PFSK-1 (cell line): ENCODE results near the gene SMLR1.

ENCODE experiments used
- FOXP2 ChIP-seq: optimal IDR thresholded peaks from 2 replicates; pipeline ENCODE3; 2011; ENCODE audit warnings: borderline replicate concordance, control low read depth, inconsistent platforms; ENCODE audit not compliant: insufficient read depth; ENCODE audit errors: extremely low read length, extremely low read depth
- POLR2AphosphoS5 ChIP-seq: IDR thresholded peaks from 2 replicates; pipeline ENCODE4 v1.6.1; 2012; ENCODE audit warnings: low read depth, mild to moderate bottlenecking, control low read depth, low read length, moderate library complexity
- SIN3A ChIP-seq: IDR thresholded peaks from 2 replicates; pipeline ENCODE4 v1.6.1; 2012; ENCODE audit warnings: mild to moderate bottlenecking, low read length, moderate library complexity, borderline replicate concordance; ENCODE audit not compliant: insufficient read depth
- TAF1 ChIP-seq: IDR thresholded peaks from 2 replicates; pipeline ENCODE4 v1.6.1; 2012; ENCODE audit warnings: low read length, control low read depth, borderline replicate concordance; ENCODE audit not compliant: insufficient read depth
- TF ChIP-seq, protein P1 (sequence below), 2 experiments: IDR thresholded peaks; 2 replicates each; pipeline versions ENCODE4 v1.6.1 to v1.8.0; 2011 to 2012; ENCODE audit warnings: low read depth in 2 of 2, low read length in 2 of 2, control low read depth in 1 of 2, inconsistent platforms in 1 of 2, mild to moderate bottlenecking in 1 of 2, moderate library complexity in 1 of 2; ENCODE audit not compliant: insufficient read depth in 1 of 2

DNA sequence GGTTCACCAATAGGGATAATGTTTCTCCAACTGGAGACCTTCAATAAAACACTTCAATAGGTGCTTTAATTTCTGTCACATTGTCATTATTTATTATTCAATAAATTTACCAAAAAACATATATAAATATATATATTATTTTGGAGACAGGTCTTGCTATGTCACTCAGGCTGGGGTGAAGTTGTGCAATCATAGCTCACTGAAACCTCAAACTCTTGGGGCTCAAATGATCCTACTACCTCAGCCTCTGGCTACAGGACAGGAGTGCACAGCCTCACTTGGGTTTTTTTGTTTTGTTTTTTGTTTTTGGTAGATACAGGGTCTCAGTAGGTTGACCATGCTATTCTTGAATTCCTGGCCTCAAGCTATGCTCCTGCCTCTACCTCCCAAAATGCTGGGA is 9.9 kb downstream of the SMLR1 start:
- TF ChIP-seq, protein P1, sequence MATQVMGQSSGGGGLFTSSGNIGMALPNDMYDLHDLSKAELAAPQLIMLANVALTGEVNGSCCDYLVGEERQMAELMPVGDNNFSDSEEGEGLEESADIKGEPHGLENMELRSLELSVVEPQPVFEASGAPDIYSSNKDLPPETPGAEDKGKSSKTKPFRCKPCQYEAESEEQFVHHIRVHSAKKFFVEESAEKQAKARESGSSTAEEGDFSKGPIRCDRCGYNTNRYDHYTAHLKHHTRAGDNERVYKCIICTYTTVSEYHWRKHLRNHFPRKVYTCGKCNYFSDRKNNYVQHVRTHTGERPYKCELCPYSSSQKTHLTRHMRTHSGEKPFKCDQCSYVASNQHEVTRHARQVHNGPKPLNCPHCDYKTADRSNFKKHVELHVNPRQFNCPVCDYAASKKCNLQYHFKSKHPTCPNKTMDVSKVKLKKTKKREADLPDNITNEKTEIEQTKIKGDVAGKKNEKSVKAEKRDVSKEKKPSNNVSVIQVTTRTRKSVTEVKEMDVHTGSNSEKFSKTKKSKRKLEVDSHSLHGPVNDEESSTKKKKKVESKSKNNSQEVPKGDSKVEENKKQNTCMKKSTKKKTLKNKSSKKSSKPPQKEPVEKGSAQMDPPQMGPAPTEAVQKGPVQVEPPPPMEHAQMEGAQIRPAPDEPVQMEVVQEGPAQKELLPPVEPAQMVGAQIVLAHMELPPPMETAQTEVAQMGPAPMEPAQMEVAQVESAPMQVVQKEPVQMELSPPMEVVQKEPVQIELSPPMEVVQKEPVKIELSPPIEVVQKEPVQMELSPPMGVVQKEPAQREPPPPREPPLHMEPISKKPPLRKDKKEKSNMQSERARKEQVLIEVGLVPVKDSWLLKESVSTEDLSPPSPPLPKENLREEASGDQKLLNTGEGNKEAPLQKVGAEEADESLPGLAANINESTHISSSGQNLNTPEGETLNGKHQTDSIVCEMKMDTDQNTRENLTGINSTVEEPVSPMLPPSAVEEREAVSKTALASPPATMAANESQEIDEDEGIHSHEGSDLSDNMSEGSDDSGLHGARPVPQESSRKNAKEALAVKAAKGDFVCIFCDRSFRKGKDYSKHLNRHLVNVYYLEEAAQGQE (IDR thresholded peaks at IDR 0.05; ENCODE audit: insufficient read depth in 1 of 2, low read depth in 2 of 2, low read length in 2 of 2): no peak
- TF ChIP-seq POLR2AphosphoS5 (no peak), TAF1 (no peak), SIN3A (no peak), FOXP2 (no peak)
